ENCODE results near the gene C7orf57. TPM values are rescaled to one million over a fixed set of nuclear protein-coding genes. Genes with fewer than 3 reads are reported as not detected.

The C7orf57 gene
- total and polyA plus RNA-seq, 2 donors (not counting 3 experiments of a cell fraction or from before 2014, with no cell fraction given): not detected

GRCh38 chr7:48085942-48086341 is 50.6 kb downstream of the C7orf57 start:
- peaks cover 18% of the 10 kb centered on the region for H3K79me2 ChIP-seq (ENCODE audit: control insufficient read depth, insufficient read depth, low read length)
- ChIA-PET POLR2A (no interaction called here), CTCF (interaction anchor here (1.5 to 4.9 kb wide), 3 partner anchors 24 to 141 kb away, joined by 8 to 19 read pairs (median 17); no protein-coding TSS in a partner anchor)
- DNase-seq (ENCODE audit: low read depth, low spot score) (no peak), FAIRE-seq (no peak)
- H3K36me3 ChIP-seq (ENCODE audit: control insufficient read depth in 2 of 2, extremely low read depth in 1 of 2, insufficient read depth in 2 of 2, low read length in 2 of 2): no peaks in the 10 kb centered on the region
- no peak overlapping the region for H3K9ac ChIP-seq (replicated peaks; ENCODE audit: extremely low read depth, insufficient read depth, low read length)
- H3K4me3 ChIP-seq (replicated peaks in 1 of 3; ENCODE audit: insufficient read depth in 1 of 3, low read depth in 1 of 3, low read length in 3 of 3): no peak overlapping the region
- H3K9me3 ChIP-seq (replicated peaks; ENCODE audit: control insufficient read depth, insufficient read depth, low read length): no peaks in the 10 kb centered on the region
- dilution Hi-C loops (cut with MboI; ENCODE audit: extremely low pct_ligation_motif_present, low sequenced_read_pairs): no loop called here
- no peak overlapping the region for H3K4me2 ChIP-seq (ENCODE audit: insufficient read depth, low read length)
- TF ChIP-seq FOS (IDR thresholded peaks at IDR 0.05; ENCODE audit: borderline replicate concordance, insufficient read depth, low read length): no peak
- TF ChIP-seq JUN (IDR thresholded peaks at IDR 0.05; ENCODE audit: borderline replicate concordance, insufficient read depth, insufficient read length, low read depth): no peak
- no peak for TF ChIP-seq MAX (IDR thresholded peaks at IDR 0.05; ENCODE audit: insufficient read depth, insufficient read length)
- no peak for TF ChIP-seq POLR2A (IDR thresholded peaks at IDR 0.05; ENCODE audit: low read depth, low read length)
- no peak for TF ChIP-seq EZH2 (IDR thresholded peaks at IDR 0.05; ENCODE audit: borderline replicate concordance, low read depth, low read length, severe bottlenecking)
- TF ChIP-seq POLR2AphosphoS5 (IDR thresholded peaks at IDR 0.05; ENCODE audit: insufficient read depth, low read depth, low read length): no peak
- TF ChIP-seq GATA2 (IDR thresholded peaks at IDR 0.05; ENCODE audit: insufficient read depth, insufficient read length, low read depth, low read length): no peak
- TF ChIP-seq MYC (IDR thresholded peaks at IDR 0.05; ENCODE audit: low read depth, low read length): no peak
- no peak for TF ChIP-seq CTCF (IDR thresholded peaks at IDR 0.05; ENCODE audit: extremely low read depth in 1 of 2, insufficient read depth in 1 of 2, low read depth in 1 of 2, low read length in 2 of 2)
- H3K27ac ChIP-seq (ENCODE audit: insufficient read depth, low read depth, low read length): peak overlapping the region; percentile 69
- no peaks in the 10 kb centered on the region for H3K9me1 ChIP-seq (replicated peaks; ENCODE audit: control insufficient read depth, extremely low read depth, insufficient read depth, low read length)
- peaks cover 52% of the 10 kb centered on the region for H3K4me1 ChIP-seq (ENCODE audit: control insufficient read depth, extremely low read depth, insufficient read depth, low read length)
- no peaks in the 10 kb centered on the region for H4K20me1 ChIP-seq (replicated peaks; ENCODE audit: control insufficient read depth, extremely low read depth, insufficient read depth, low read length)
- no peak overlapping the region for H2AFZ ChIP-seq (ENCODE audit: low read depth, low read length)
- H3K27me3 ChIP-seq (ENCODE audit: control insufficient read depth in 2 of 2, insufficient read depth in 2 of 2, low read length in 2 of 2): no peaks in the 10 kb centered on the region
- intact Hi-C loops (cut with micrococcal nuclease): loop anchor here (5.0 to 10.0 kb wide), 3 partner anchors 166 to 631 kb away; no protein-coding TSS in a partner anchor
- BruUV-seq (replicated peaks): no TSS peak
